LHCN-M2 (cell line): ENCODE results near the gene MAGED1. TPM values are rescaled to one million over a fixed set of nuclear protein-coding genes. Genes with fewer than 3 reads are reported as not detected.

ENCODE experiments used
- DNase-seq: peaks from one replicate; pipeline ENCODE4 v3.0.0-alpha.2; 2012; ENCODE audit warnings: low read depth
- polyA plus RNA-seq: library from polyadenylated mRNA; unstranded; fragments of >200 nt; gene quantifications from one replicate; pipeline ENCODE4 v1.2.1, GENCODE V29; 2012; ENCODE audit warnings: missing spikeins
- total RNA-seq: library from RNA; depleted of rRNA; stranded (reverse); fragments of >200 nt; gene quantifications from 2 replicates; pipeline ENCODE4 v1.2.3, GENCODE V29; 2014; rRNA removed

The MAGED1 gene, protein sequence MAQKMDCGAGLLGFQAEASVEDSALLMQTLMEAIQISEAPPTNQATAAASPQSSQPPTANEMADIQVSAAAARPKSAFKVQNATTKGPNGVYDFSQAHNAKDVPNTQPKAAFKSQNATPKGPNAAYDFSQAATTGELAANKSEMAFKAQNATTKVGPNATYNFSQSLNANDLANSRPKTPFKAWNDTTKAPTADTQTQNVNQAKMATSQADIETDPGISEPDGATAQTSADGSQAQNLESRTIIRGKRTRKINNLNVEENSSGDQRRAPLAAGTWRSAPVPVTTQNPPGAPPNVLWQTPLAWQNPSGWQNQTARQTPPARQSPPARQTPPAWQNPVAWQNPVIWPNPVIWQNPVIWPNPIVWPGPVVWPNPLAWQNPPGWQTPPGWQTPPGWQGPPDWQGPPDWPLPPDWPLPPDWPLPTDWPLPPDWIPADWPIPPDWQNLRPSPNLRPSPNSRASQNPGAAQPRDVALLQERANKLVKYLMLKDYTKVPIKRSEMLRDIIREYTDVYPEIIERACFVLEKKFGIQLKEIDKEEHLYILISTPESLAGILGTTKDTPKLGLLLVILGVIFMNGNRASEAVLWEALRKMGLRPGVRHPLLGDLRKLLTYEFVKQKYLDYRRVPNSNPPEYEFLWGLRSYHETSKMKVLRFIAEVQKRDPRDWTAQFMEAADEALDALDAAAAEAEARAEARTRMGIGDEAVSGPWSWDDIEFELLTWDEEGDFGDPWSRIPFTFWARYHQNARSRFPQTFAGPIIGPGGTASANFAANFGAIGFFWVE
- total RNA-seq, result 209 and 282 TPM in 2 replicates
- polyA plus RNA-seq, result 365 TPM

DNA sequence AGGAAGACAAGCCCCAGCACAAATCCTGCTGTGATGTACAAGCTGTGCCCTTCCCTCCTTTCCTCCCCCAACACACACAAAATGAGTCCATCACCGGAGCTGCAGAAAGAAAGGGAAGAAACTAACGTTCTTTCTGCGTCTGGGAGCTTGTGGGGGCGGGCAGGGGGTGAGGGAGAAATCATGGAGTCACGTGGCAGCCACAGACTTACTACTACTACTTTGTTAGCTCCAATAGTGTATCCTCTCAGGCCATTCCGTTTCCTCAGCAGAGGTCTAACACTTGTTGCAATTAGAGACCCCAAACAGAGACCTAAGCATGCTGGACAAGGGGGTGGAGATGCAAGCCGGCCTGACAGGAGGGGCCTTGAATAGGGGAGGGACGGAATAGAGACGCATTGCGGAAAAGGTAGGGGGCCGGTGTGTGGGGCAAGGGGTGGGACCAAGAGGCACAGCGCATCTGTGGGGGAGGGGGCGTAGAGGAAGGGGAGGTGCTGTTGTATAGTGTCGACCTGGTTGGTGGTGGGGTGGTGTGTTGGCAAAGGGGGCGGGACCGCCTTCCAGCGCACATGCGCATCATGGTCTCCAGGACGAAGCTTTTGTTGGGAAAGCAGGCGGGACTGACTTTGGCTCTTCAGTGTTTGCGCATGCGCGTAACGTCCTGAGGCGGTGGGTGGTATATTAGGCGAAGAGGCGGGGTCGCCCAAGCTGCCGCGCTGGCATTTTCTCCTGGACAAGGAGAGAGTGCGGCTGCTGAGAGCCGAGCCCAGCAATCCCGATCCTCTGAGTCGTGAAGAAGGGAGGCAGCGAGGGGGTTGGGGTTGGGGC is at the start of gene MAGED1:
Gene MAGED1 (plus strand): TSS at position 703 of the 825 bp plus-strand sequence. CDS start 682 bp downstream, outside the sequence.
- peak; percentile 89 for DNase-seq

DNA sequence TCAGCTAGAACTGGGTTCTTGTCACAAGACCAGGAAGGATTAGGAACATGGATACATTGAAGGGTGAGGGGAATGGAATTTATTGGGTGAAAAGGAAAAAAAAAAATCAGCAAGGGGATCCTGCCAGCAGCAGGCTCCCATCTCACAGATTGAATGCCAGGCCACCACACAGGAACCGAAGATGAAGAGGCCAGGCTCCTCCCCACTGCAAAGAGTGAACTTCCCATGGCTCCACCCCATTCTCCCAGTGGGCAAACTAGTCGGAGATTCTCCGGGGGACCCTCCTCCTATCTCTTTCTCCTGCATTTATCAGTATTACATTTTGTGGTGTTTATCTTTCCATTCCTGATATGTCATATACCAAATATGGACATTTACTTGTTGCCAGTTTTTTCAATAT is 46.0 kb upstream of the MAGED1 start:
- no peak for DNase-seq

DNA sequence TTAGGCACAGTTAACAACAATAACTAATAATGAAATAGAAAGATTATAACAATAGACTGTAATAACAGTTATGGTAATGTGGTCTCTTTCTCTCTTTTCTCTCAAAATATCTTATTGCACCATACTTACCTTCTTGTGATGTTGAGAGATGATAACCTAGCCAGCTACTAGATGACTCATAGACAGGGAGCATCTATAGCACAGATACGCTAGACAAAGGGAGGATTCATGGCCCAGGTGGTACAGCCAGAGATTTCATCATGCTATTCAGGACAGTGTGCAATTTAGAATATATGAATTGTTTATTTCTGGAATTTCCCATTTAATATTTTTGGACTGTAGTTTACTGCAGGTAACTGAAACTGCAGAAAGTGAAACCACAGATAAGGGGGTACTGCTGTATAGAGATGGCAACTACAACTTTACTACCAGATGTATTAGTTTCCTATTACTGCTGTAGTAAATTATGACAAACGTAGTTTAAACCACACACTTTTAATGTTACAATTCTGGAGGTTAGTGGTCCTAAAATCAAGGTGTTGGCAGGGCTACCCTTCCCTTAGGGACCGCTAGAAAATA is 41.8 kb upstream of the MAGED1 start:
- DNase-seq, result no peak

DNA sequence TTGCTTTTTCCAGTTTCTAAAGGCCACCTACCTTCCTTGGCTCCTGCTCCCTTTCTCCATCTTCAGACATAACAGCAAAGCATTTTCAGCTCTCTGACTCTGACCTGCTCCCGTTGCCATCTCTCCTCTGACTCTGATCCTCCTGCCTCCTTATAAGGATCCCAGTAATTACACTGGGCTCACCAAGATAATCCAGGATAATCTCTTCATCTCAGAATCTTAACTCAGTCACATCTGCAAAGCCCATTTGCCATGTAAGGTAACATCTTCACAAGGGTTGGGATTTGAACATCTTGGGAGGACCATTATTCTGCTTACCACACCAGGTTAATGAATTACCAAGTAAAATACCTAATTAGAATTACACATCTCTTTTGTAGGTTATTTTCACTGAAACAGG is 41.3 kb upstream of the MAGED1 start:
- no peak for DNase-seq

DNA sequence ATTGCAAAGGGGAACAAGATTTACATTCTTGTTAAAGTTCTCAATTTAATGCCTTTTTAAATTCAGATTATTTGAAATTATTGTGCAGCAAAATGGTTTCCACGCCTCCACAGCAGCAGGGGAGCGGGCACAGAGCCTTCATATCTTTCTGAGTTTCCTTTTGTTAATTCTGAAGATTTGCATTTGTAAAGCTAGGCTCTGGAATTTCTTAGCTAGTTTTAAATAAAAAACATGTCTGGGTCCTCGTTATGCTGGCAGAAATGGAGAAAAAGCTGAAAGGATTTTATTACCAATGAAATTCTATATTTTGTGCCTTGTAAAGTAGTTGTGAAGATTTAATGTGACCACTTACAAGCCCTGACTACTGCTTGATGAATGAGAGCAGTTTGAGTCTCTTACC is 40.8 kb upstream of the MAGED1 start:
- DNase-seq, result no peak

DNA sequence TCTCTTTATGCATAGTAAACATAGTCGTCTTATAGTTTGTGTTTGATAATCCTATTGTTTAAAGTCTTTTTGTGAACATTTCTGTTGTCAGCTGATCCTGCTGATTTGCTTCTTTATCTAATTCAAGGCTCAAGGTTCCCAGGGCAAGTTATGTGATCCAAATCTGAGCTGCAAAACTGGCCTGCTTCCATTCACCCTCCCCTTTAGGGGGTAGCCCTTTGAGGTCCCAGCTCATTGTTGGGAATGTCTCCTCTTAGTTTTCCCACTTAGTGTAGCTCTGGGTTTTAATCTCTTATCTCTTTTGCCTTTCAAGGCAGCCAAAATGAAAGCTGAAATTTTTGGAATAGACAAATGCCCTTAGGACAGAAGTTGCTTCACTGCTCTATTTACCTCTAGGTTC is 40.2 kb upstream of the MAGED1 start:
- DNase-seq, result no peak

DNA sequence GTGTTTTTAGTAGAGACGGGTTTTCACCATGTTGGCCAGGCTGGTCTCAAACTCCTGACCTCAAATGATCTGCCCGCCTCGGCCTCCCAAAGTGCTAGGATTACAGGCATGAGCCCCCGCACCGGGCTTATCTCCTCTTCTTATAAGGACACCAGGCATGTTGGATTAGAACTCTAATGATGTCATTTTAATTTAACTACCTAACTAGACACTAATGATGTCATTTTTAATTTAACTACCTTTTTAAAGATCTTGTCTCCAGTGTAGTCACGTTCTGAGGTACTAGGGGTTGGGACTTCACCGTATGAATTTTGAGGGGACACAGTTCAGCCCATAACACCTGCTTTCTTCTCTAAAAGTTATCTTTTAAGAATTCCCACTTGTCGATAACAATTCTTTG is 37.7 kb upstream of the MAGED1 start:
- no peak for DNase-seq

DNA sequence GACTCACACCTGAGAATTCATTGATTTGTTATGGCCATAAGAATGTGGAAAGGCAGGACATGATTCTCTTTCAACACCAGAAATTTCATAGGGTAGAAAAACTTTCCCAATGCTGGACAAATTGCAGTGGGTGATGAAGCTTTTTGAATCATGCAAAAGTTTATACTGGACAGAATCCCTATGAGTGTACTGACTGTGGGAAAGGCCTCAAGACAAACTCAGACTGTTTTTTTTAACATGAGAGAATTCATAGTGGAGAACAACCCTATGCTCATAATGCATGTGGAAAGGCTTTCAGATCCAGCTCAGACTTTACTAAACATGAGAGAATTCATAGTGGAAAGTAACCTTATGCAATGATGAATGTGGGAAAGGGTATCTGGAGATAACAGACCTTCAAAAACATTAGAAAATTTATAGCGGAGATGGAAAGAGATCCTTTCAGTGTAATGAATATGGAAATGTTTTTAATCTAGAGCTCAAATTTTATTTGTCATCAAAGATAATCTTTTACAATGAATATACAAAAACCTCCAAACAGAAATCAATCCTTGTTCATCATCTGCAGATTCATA is 36.2 kb upstream of the MAGED1 start:
- no peak for DNase-seq

DNA sequence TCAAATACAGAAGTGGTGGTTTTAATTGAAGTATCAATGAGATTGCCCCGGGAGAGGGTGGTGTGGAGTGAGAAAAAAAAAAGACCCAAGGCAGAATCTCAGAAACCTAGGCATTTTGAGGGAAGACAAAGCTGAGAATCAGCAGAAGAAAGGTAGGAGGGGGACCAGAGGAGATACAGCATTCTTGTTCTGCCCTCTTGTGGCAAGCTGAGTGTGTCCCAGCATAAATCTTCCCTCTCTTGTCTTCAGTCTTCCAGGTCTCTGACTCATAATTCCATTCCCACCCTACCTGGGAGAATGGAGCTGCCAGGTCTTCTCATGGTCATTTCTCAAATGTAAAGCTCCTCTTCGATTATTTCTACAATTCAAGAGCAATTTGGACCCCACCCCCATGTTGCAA is 32.7 kb upstream of the MAGED1 start:
- DNase-seq, result peak; percentile 22

DNA sequence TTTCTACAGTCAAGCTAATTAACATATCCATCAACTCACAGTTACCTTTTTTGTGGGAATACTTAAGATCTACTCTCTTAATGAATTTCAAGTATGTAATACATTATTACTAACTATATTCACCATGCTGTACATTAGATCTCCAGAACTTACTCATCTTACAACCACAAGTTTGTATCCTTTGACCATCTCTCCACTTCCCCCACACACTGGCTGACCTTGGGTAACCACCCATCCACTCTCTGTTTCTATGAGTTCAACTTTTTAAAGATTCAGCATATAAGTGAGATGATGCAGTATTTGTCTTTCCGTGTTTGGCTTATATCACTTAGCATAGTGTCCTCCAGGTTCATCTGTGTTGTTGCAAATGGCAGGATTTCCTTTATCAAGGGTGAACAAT is 30.5 kb upstream of the MAGED1 start:
- DNase-seq, result no peak

DNA sequence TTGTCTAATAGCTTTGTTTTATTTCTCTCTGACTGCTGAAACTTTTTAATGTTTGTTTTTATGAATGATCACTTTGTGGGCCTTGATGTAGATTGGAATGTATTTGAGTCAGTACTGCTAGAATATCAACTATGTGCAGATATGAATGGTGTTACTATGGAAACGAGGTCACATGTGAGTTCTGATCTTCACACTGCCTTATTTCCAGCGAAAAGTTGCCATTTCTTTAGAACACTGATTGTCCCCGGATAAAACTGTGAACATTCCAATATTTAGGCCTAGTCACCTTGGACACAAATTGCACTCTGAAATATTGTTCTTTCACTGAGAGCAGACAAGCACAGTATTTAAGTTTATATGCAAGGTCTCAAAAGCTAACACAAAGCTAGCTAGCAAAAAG is 27.2 kb upstream of the MAGED1 start:
- DNase-seq, result peak; percentile 6

DNA sequence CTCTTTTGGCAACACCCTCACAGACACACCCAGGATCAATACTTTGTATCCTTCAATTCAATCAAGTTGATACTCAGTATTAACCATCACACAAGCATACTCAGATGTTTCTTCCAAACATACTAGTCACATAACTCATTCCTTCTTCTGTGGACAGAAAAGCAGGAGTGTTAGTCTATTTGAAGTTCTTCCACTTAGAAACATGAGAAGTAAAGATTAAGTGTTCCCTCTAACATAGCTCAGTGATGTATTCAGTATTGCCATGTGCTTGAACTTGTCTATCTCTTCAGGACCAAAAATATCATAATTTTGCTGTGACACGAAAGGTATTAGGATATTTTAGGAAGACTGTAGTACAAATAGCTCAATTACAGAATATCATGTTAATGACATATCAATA is 25.8 kb upstream of the MAGED1 start:
- DNase-seq, result no peak

DNA sequence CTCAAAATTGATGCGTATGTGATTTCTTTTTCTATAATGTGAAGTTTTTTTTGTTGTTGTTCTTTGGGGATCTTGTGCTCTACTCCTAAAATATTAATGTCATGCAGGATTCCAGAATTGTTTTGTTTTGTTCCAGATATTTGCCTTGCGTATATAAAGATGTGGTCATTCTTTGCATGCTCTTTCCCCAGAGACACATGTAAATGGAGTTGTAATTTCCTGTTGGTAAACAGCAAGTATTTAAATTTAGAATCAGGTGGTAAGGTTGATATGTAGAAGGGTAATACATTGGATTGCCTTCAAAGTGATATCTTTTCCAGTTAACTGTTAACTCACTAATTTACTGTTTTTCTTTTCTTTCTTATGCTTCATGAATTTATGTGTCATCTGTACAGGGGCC is 23.1 kb upstream of the MAGED1 start:
- DNase-seq, result no peak

DNA sequence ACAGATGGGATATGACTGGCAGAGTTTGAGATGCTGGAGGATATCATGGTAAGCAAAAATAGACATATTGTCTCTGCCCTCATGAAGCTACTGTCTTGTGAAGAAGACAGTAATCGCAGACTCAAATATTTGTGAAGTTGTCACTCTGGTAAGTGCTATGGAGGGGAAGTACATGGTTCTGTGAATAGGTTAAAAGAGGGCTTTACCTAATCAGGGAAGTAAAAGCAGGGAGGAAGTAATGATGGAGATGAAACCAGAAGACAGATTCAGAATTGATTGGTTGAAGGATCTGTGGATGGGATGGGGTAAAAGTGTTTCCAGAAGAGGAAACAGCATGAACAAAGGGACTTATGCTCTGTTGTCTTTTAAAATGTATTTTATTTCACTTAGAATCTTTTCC is 19.3 kb upstream of the MAGED1 start:
- DNase-seq, result no peak

DNA sequence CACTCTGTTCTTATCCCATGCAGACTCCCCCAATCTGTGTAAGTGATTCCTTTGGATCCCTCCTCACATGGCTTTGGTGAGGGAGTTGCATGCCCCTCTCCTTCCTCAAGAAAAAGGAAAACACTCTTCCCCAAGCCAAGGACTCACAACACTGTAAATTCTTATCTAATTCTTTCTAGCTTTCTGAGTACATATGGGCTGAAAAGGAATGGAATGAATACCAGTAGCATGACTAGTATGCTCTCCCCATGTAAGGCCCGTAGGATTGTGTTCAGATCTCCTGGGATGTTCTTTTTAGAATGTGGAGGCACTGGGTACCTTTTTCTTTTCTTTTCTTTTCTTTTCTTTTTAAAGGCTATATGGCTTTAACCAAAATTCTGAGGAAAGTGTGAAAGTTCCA is 17.0 kb upstream of the MAGED1 start:
- peak; percentile 16 for DNase-seq

DNA sequence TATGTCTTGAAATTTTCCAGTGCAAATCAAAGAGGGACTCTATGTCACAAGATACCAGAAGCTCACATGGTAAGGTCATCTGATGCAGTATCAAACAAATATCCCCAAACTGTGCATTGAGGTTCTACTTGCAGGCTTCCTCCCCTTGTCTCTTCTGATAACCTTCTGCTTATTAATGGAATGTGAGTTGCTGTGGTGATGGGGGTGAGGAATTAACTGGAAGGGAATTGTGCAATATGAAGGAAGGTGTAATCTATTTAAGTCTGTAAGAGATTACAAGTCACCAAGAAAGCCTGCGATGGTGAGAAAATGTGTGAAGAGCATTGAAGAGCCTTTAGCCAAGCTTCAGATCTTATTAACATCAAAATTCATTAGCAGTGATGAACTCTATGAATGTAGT is 15.4 kb upstream of the MAGED1 start:
- no peak for DNase-seq

DNA sequence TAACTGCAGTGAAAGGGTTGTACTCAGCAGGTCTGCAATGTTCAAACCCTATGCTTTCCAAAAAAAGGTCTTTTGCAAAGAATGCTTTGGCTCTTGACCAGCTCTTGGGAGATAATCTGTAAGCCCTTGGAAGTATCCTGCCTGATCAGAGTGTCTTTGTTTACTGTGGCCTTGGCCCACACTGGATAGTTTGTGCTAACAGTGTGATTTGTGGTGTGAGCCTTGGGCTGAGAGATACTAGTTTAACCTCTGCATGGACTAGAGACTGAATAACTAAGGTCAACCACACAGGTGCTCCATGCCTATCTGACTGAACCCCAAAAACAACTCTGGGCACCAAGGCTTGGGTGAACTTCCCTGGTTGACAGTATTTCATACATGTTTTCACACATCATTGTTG is 3.6 kb upstream of the MAGED1 start:
- no peak for DNase-seq

DNA sequence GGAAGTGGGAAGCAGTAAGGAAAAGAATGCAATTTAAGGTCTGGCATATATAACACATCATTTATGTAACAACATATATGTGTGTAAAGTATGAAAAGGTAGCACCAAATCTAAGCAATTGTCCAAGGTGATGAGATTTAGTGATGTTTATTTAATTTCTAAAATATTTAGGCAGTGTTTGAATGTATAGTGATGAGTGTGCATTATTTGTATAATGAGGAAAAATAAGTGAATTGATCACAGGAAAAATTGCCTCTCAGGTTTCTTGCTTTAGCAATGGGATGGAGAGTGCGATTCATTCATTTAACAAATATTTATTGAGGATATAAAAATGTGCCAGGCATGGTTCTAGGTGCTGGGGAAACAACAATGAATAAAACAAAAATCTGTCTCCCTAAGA is 2.2 kb upstream of the MAGED1 start:
- DNase-seq, result no peak

DNA sequence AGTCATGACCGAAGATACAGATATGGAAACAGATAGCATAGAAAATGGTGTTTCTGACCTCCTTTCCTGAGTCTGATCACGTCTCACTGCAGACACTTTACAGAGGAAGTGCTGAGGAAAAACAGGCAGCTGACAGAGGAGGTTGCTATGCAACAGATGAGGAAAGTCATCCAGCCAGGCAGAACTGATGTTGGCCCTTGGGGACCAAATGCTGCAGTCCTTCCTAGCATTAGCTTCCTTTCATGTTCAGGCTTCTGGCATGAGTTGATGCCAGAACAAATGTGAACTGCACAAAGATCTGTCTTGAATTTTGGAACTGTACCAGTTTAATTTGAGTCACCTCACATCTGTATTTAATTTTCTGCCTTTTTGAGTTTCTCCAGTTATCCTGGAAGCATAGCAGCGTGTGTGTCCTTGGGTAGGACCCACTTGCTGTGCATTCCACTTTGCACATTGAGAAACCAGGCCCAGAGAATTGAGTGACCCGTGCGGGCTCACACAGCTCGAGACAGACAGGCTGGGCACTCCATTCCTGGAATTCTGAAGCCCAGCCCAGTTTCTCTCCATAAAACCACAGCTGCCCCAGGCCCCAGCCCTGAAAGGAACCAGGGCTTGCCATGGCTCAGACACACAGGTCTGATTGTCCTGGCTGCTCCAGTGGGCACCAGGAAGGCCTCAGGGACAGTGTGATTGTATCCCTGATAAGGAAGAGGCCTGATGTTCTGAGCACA is 1.4 kb upstream of the MAGED1 start:
- peak; percentile 59 for DNase-seq

DNA sequence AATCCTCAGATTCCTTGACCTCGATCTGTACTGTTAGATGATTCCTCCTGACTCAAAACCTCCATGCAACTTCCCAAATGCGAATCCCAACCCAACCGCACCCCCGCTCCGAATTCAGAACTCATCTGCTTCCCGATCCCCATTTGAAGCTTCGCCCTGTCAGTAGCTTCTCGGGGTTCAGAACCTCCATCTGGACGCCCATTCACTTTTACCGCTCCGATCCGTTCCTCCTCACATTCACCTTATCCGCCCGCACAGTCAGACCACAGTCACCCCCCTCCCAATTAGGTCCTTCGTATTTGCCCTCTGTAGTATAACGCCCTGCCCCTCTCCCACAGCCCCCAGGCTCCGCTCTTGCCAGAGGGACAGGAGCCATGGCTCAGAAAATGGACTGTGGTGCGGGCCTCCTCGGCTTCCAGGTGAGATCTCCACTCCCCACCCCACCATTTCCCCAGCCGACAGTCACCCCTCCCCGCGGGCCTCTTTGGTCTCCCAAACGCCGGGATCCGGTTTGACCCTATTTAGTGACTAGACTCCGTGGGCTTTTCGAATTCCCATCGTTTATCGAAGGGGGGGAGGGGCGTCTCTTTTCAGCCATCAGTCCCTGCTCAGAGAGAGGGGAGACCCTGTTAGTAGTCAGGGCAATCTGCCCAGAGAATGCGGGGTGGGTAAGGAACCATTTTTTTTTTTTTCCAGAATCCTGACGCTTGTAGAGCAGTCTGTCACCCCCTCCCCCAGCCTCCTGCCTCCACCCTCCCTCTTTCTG is 691 bp downstream of the MAGED1 start:
- peak; percentile 27 for DNase-seq
